Raji (cell line): ENCODE data around the gene FA2H.

Experiments used
- POLR2A ChIP-seq: IDR thresholded peaks from 2 replicates; pipeline ENCODE4 v1.6.1; 2011; ENCODE audit warnings: low read depth, low read length, control low read depth; ENCODE audit not compliant: insufficient read depth

FA2H gene

GRCh38 chr16:74735162-74735452 lies 39.5 kb downstream of the FA2H start:
- TF ChIP-seq POLR2A, result no peak

GRCh38 chr16:74734361-74735161 lies 40.1 kb downstream of the FA2H start:
- TF ChIP-seq POLR2A, result no peak

- no peak for TF ChIP-seq POLR2A
Observed at GRCh38 chr16:74732707-74733350, 41.8 kb downstream of the FA2H start.

GRCh38 chr16:74731853-74732477 lies 42.7 kb downstream of the FA2H start:
- no peak for TF ChIP-seq POLR2A

- no peak for TF ChIP-seq POLR2A
Observed at GRCh38 chr16:74729783-74730683, 44.6 kb downstream of the FA2H start.

GRCh38 chr16:74727903-74728302 lies 46.7 kb downstream of the FA2H start:
- no peak for TF ChIP-seq POLR2A

- TF ChIP-seq POLR2A, result no peak
Observed at GRCh38 chr16:74726716-74727115, 47.9 kb downstream of the FA2H start.

GRCh38 chr16:74725651-74726455 lies 48.8 kb downstream of the FA2H start:
- TF ChIP-seq POLR2A, result no peak

- TF ChIP-seq POLR2A, result no peak
Observed at GRCh38 chr16:74724820-74725549, 49.6 kb downstream of the FA2H start.

- no peak for TF ChIP-seq POLR2A
Observed at GRCh38 chr16:74723256-74723655, 51.4 kb downstream of the FA2H start.

- TF ChIP-seq POLR2A, result no peak
Observed at GRCh38 chr16:74721716-74722115, 52.9 kb downstream of the FA2H start.

GRCh38 chr16:74720579-74720978 lies 54.0 kb downstream of the FA2H start:
- no peak for TF ChIP-seq POLR2A

GRCh38 chr16:74718741-74719610 lies 55.6 kb downstream of the FA2H start:
- TF ChIP-seq POLR2A, result no peak
